Right lobe of liver (tissue), 6 donors: Measurements from ENCODE around the gene EXOSC5. TPM values are rescaled to one million over a fixed set of nuclear protein-coding genes. Genes with fewer than 3 reads are reported as not detected.

ENCODE experiments used
- ATAC-seq, 4 donors: fragments of 200-7000 bp; cut with Tn5 transposase; one replicate each; pipeline ENCODE4 v1.9.1; 2020; ENCODE audit warnings: mild to moderate bottlenecking in 4 of 4, moderate library complexity in 4 of 4
- DNase-seq, 3 donors: peaks; one replicate each; pipeline ENCODE4 v3.0.0-alpha.2; 2020
- H3K27ac ChIP-seq, 3 donors: fragments of 200-600 bp; one replicate each; pipeline ENCODE4 v1.8.0; 2022
- H3K27me3 ChIP-seq, 2 donors: fragments of 200-600 bp; one replicate each; pipeline ENCODE4 v1.8.0; 2022
- H3K36me3 ChIP-seq, 4 donors: fragments of 200-600 bp; sonication (generic) in 1 of 4; one replicate each; pipeline versions ENCODE4 v1.5.1 to v1.8.0; 2017 to 2022; ENCODE audit warnings: control low read depth in 1 of 4
- H3K4me1 ChIP-seq, 4 donors: fragments of 200-600 bp; sonication (generic) in 1 of 4; one replicate each; pipeline versions ENCODE4 v1.5.1 to v1.8.0; 2017 to 2022; ENCODE audit warnings: control low read depth in 1 of 4
- H3K4me3 ChIP-seq, 3 donors: fragments of 200-600 bp; one replicate each; pipeline ENCODE4 v1.8.0; 2022
- H3K9me3 ChIP-seq, 4 donors: fragments of 200-600 bp; sonication (generic) in 1 of 4; one replicate each; pipeline versions ENCODE4 v1.5.1 to v1.8.0; 2017 to 2022; ENCODE audit warnings: control low read depth in 1 of 4
- POLR2A ChIP-seq: fragments of 450-650 bp; IDR thresholded peaks from one replicate; pipeline ENCODE4 v1.6.1; 2017; ENCODE audit warnings: antibody characterized with exemption, mild to moderate bottlenecking
- WGBS: methylation state at CpG from one replicate; pipeline ENCODE4 v1.1.6; 2018; ENCODE audit warnings: low coverage, low lambda C conversion rate; ENCODE audit not compliant: insufficient coverage; ENCODE audit errors: missing lambda C conversion rate; 5-methylcytosine and 5-hydroxymethylcytosine counted together
- intact Hi-C, 2 donors: fragments of 100-400 bp; cut with DNase I; formaldehyde crosslinking; loops; one replicate each; pipeline versions ENCODE4 v1.11.2 to v1.14.1; 2022
- total RNA-seq, 6 experiments: library from RNA; depleted of rRNA in 2 of 6; stranded (reverse); fragments of >200 nt in 2 of 6; fragmentation: NEBNext Ultra II Directional in 3 of 6; extraction: Animal tissue kit (Norgen Biotek cat#: 25700) in 3 of 6; gene quantifications; one replicate each; pipeline versions ENCODE4 v1.1.0 to v1.2.4, GENCODE V29; 2016 to 2023
- TF ChIP-seq, protein P1 (sequence below), 4 donors: fragments of 200-600 bp in 3 of 4; fragments of 450-650 bp in 1 of 4; IDR thresholded peaks; one replicate each; pipeline versions ENCODE4 v1.5.1 to v1.8.0; 2016 to 2022; ENCODE audit warnings: antibody characterized with exemption in 4 of 4, mild to moderate bottlenecking in 2 of 4
- donor health status: DM: no; HTN: yes; CAD: no.
- donor health status: DM: no; HTN: no; CAD: no.
- donor health status: DM: no; HTN: no; CAD: no.
- donor health status: DM: no; HTN: yes; CAD: no.
- donor health status: DM: no; HTN: yes; CAD: no.

The EXOSC5 gene
- total RNA-seq, 6 experiments from 2014 or later: 6.1 to 26.6 (median 14.1) TPM

DNA sequence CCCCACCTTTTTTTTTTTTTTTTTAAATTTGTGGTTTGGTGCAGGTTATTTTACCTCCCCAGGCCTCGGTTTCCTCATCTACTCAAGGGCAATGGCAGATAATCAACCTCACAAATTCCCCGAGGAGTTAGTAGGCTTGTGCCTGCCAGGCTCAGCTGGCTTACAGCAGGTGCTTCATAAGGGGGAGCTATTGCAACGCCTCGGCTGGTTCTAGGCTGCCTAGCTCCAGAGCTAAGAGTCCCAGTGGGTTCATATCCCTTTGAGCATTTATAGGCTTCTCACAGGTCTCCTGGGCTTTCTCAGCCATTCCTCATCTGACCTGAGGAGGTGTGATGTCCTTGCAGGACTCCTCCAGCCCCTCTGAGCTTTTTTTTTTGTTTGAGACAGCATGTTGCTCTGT lies 11.1 kb upstream of the EXOSC5 start:
- intact Hi-C loops: no loop called here
- Histone ChIP-seq H3K4me3 (no peak overlapping the region), H3K27me3 (no peaks in the 10 kb centered on the region), H3K4me1 (peaks cover 0 to 22% (median 8%) of the 10 kb centered on the region in 4 donors), H3K27ac (no peak overlapping the region), H3K36me3 (peaks cover 0 to 6% (median 3%) of the 10 kb centered on the region in 4 donors), H3K9me3 (no peaks in the 10 kb centered on the region)
- TF ChIP-seq, protein P1, sequence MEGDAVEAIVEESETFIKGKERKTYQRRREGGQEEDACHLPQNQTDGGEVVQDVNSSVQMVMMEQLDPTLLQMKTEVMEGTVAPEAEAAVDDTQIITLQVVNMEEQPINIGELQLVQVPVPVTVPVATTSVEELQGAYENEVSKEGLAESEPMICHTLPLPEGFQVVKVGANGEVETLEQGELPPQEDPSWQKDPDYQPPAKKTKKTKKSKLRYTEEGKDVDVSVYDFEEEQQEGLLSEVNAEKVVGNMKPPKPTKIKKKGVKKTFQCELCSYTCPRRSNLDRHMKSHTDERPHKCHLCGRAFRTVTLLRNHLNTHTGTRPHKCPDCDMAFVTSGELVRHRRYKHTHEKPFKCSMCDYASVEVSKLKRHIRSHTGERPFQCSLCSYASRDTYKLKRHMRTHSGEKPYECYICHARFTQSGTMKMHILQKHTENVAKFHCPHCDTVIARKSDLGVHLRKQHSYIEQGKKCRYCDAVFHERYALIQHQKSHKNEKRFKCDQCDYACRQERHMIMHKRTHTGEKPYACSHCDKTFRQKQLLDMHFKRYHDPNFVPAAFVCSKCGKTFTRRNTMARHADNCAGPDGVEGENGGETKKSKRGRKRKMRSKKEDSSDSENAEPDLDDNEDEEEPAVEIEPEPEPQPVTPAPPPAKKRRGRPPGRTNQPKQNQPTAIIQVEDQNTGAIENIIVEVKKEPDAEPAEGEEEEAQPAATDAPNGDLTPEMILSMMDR (IDR thresholded peaks at IDR 0.05): no peak
- TF ChIP-seq POLR2A: no peak
- WGBS: 83% methylated on average over 4 of the region's 4 CpGs
- ATAC-seq: no peak
- DNase-seq: no peak

DNA sequence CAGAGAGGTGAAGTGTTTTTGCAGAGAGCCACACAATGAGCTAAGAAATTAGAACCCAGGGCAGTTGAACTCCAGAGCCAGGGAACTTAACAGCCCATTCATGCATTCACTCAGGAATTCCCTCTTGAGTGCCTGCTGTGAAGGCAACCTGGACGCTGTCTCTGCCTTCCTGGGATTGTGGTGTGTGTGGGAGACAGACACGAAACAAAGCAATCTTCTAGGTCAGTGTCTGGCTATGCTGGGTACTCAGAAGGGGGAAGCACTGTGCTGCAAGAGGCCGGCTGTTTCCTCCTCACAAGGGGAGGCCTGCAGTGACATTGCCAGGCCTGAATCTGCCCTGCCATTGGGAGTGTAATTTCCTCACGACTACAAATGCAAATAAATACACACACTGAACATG lies 10.1 kb upstream of the EXOSC5 start:
- Histone ChIP-seq H3K4me3 (no peak overlapping the region), H3K27ac (no peak overlapping the region), H3K36me3 (no peaks in the 10 kb centered on the region), H3K9me3 (no peaks in the 10 kb centered on the region), H3K27me3 (no peaks in the 10 kb centered on the region), H3K4me1 (peaks cover 0 to 25% (median 8%) of the 10 kb centered on the region in 4 donors)
- WGBS: 40% methylated on average over 4 of the region's 4 CpGs
- intact Hi-C loops: no loop called here
- TF ChIP-seq, protein P1 (IDR thresholded peaks at IDR 0.05): no peak
- TF ChIP-seq POLR2A: no peak
- no peak for DNase-seq
- peak in 2 of 4 donors; percentile 17 to 54 for ATAC-seq

DNA sequence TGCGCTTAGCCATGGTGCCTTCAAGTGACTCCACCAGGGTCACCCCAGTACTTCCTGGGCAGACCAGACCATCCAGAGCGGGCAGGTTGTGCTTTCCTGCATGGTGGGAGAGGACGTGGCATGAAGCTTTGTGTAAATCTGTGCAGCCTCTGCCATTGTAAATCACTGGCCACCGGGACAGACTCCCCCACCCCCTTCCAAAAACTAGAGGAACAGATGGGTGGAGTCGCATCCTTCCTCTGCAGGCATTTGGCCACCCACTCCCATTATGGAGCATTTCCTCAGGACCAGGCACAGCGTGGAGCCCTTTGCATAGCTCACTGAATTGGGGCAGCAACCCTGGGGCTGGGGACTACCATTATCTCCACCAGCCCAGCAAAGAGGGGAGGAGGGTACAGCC lies 8.6 kb upstream of the EXOSC5 start:
- no peak overlapping the region for H3K4me3 ChIP-seq
- DNase-seq: no peak
- no peak overlapping the region for H3K27ac ChIP-seq
- H3K36me3 ChIP-seq: no peaks in the 10 kb centered on the region
- H3K9me3 ChIP-seq: no peaks in the 10 kb centered on the region
- intact Hi-C loops: no loop called here
- H3K4me1 ChIP-seq: peaks cover 0 to 25% (median 8%) of the 10 kb centered on the region in 4 donors
- H3K27me3 ChIP-seq: no peaks in the 10 kb centered on the region
- TF ChIP-seq, protein P1 (IDR thresholded peaks at IDR 0.05): no peak
- TF ChIP-seq POLR2A: no peak
- ATAC-seq: no peak
- 71% methylated on average over 1 of the region's 6 CpGs for WGBS

DNA sequence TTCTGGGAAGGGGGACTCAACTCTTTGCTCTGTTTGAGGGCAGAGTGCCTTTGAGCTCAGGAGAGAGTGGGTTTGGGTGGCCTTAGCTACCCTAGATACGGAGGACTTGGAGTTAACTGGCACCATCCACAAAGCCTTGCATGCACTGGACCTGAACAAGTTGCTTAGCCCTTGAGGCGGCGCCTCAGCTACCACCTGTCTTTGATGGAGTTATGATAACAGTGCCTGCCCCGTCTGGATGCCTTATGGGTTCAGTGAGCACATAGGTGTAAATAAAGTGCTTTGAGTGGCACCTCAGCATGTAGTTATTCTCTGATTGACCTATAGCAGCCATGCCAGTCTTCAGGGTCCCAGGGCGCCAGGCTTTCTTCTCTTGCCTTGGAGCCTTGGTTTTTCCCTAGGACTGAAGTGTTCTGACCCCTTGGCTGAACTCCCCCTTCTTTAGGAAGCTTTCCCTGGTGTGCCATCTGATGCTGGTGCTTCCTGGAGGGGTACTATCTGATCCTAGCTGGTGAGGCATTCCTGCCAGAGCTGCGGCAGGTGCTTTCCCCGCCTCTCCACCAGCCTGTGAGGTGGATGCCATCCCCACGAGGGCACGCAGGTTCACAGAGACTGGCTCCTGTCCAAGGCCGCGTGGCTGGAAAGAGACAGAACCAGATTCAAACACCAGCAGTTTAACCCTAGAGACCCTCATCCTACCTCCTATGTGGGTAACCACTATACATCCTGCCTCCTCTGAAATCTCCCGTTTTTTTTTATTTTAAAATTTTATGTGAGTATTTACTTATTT lies 6.2 kb upstream of the EXOSC5 start:
- Histone ChIP-seq H3K27ac (no peak overlapping the region), H3K4me3 (no peak overlapping the region), H3K27me3 (no peaks in the 10 kb centered on the region), H3K36me3 (no peaks in the 10 kb centered on the region), H3K4me1 (peaks cover 0 to 14% (median 3%) of the 10 kb centered on the region in 4 donors), H3K9me3 (no peaks in the 10 kb centered on the region)
- intact Hi-C loops: no loop called here
- ATAC-seq (peak in 2 of 4 donors; percentile 18 to 48), DNase-seq (peak in 1 of 3 donors; percentile 27)
- TF ChIP-seq, protein P1 (IDR thresholded peaks at IDR 0.05): no peak
- TF ChIP-seq POLR2A: no peak
- 44% methylated on average over 9 of the region's 12 CpGs for WGBS
